KMS-11 (cell line): ENCODE results near the gene CYTH3.

ENCODE experiments used
- H2AFZ ChIP-seq: fragments of 200-600 bp; sonication (generic); 2 replicates; pipeline ENCODE4 v1.6.1; 2016; ENCODE audit warnings: antibody characterized with exemption, mixed run types, low read depth
- H3K27ac ChIP-seq: fragments of 200-600 bp; sonication (generic); 2 replicates; pipeline ENCODE4 v1.6.1; 2016; ENCODE audit warnings: mild to moderate bottlenecking, mixed run types
- H3K27me3 ChIP-seq: fragments of 200-600 bp; sonication (generic); 2 replicates; pipeline ENCODE4 v1.6.1; 2017; ENCODE audit warnings: mild to moderate bottlenecking, low read depth, mixed run types, moderate library complexity; ENCODE audit not compliant: insufficient read depth
- H3K36me3 ChIP-seq: fragments of 200-600 bp; sonication (generic); 2 replicates; pipeline ENCODE4 v1.6.1; 2017; ENCODE audit warnings: mild to moderate bottlenecking, mixed run types; ENCODE audit not compliant: insufficient read depth
- H3K4me1 ChIP-seq: fragments of 200-600 bp; sonication (generic); 2 replicates; pipeline ENCODE4 v1.6.1; 2016; ENCODE audit warnings: mild to moderate bottlenecking, low read depth, mixed run types; ENCODE audit not compliant: poor library complexity, severe bottlenecking
- H3K4me2 ChIP-seq: fragments of 200-600 bp; sonication (generic); 2 replicates; pipeline ENCODE4 v1.7.0; 2016; ENCODE audit warnings: mild to moderate bottlenecking, mixed run types
- H3K4me3 ChIP-seq: fragments of 200-600 bp; sonication (generic); IDR thresholded peaks from 2 replicates; pipeline ENCODE4 v1.6.1; 2017; ENCODE audit warnings: low read depth, low read length, mixed read lengths; ENCODE audit not compliant: insufficient read depth
- H3K79me2 ChIP-seq: fragments of 200-600 bp; sonication (generic); 2 replicates; pipeline ENCODE4 v1.6.1; 2016; ENCODE audit warnings: low read depth, mixed run types; ENCODE audit not compliant: insufficient read depth
- H3K9ac ChIP-seq: fragments of 200-600 bp; sonication (generic); 2 replicates; pipeline ENCODE4 v1.6.1; 2016; ENCODE audit warnings: mild to moderate bottlenecking, mixed run types
- H4K20me1 ChIP-seq: fragments of 200-600 bp; sonication (generic); 2 replicates; pipeline ENCODE4 v1.6.1; 2016; ENCODE audit warnings: mild to moderate bottlenecking, mixed run types; ENCODE audit not compliant: insufficient read depth
- TF ChIP-seq, protein P1 (sequence below): fragments of 200-600 bp; sonication (generic); conservative IDR thresholded peaks from 2 replicates; pipeline ENCODE4 v1.6.1; 2017; ENCODE audit warnings: low read depth, mild to moderate bottlenecking, antibody characterized with exemption, low read length, moderate library complexity, mixed read lengths

CYTH3 gene

DNA sequence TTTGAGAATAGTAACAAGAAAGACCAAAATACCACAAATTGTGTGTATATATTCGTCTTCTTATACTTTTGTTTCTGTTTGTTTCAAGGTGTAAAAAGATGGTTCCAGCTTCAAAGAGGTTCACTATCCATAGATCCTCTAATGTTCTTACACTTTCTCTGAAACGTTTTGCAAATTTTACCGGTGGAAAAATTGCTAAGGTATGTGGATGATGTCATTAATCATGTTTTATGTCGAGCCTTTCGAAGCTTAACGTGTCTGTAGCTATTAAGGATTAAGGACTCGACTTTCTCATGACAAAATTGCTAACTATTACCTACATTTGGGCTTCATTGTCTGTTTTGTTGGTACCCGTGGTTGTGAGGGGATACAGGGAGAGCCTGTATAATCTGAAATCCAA is 128.4 kb downstream of the CYTH3 start:
- TF ChIP-seq, protein P1, sequence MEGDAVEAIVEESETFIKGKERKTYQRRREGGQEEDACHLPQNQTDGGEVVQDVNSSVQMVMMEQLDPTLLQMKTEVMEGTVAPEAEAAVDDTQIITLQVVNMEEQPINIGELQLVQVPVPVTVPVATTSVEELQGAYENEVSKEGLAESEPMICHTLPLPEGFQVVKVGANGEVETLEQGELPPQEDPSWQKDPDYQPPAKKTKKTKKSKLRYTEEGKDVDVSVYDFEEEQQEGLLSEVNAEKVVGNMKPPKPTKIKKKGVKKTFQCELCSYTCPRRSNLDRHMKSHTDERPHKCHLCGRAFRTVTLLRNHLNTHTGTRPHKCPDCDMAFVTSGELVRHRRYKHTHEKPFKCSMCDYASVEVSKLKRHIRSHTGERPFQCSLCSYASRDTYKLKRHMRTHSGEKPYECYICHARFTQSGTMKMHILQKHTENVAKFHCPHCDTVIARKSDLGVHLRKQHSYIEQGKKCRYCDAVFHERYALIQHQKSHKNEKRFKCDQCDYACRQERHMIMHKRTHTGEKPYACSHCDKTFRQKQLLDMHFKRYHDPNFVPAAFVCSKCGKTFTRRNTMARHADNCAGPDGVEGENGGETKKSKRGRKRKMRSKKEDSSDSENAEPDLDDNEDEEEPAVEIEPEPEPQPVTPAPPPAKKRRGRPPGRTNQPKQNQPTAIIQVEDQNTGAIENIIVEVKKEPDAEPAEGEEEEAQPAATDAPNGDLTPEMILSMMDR = no peak
- Histone ChIP-seq H4K20me1 (no peaks in the 10 kb centered on the region), H3K4me2 (no peak overlapping the region), H3K4me1 (no peaks in the 10 kb centered on the region), H3K27ac (no peak overlapping the region), H3K27me3 (no peaks in the 10 kb centered on the region), H3K9ac (no peak overlapping the region), H2AFZ (no peak overlapping the region), H3K36me3 (peaks cover 16% of the 10 kb centered on the region; the same call in 1 of the 2 replicates), H3K4me3 (no peak overlapping the region), H3K79me2 (no peaks in the 10 kb centered on the region)

GRCh38 chr7:6142871-6143380 is 129.5 kb downstream of the CYTH3 start:
- no peak overlapping the region for H3K9ac ChIP-seq
- H2AFZ ChIP-seq = no peak overlapping the region
- TF ChIP-seq, protein P1 = no peak
- no peak overlapping the region for H3K27ac ChIP-seq
- H4K20me1 ChIP-seq = no peaks in the 10 kb centered on the region; the same call in 1 of the 2 replicates
- H3K79me2 ChIP-seq = no peaks in the 10 kb centered on the region
- peaks cover 7% of the 10 kb centered on the region; the same call in 1 of the 2 replicates for H3K36me3 ChIP-seq
- H3K4me1 ChIP-seq = no peaks in the 10 kb centered on the region
- no peaks in the 10 kb centered on the region for H3K27me3 ChIP-seq
- no peak overlapping the region for H3K4me3 ChIP-seq
- no peak overlapping the region for H3K4me2 ChIP-seq

GRCh38 chr7:6139189-6139996 is 133.0 kb downstream of the CYTH3 start:
- Histone ChIP-seq H3K36me3 (no peaks in the 10 kb centered on the region; the same call in 1 of the 2 replicates), H4K20me1 (no peaks in the 10 kb centered on the region; the same call in 1 of the 2 replicates), H3K4me2 (no peak overlapping the region), H3K4me1 (no peaks in the 10 kb centered on the region), H3K27ac (no peak overlapping the region), H3K27me3 (no peaks in the 10 kb centered on the region), H3K79me2 (no peaks in the 10 kb centered on the region), H3K4me3 (no peak overlapping the region), H2AFZ (no peak overlapping the region), H3K9ac (no peak overlapping the region)
- TF ChIP-seq, protein P1 = no peak

DNA sequence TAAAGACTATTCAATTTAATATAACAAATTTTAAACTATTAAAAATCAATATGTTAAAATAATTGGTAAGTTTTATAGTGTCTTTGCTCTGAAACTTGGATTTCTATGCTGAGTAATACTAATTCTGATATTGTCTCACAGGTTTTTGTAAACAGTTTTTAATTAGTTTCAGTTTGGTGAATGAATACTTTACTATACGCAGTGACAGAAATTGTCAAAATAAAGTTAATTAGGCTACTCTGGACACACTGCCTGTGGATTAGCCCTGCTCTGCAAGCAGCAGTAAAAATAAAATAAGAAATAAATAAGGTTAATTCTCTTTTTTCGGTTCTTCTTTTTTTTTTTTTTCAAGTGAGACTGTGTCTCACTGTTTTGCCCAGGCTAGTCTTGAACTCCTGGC is 135.9 kb downstream of the CYTH3 start:
- Histone ChIP-seq H3K4me2 (no peak overlapping the region), H3K9ac (no peak overlapping the region), H3K79me2 (no peaks in the 10 kb centered on the region; the same call in 1 of the 2 replicates), H2AFZ (no peak overlapping the region), H4K20me1 (no peaks in the 10 kb centered on the region; the same call in 1 of the 2 replicates), H3K4me1 (no peaks in the 10 kb centered on the region), H3K4me3 (no peak overlapping the region), H3K27ac (no peak overlapping the region), H3K27me3 (no peaks in the 10 kb centered on the region), H3K36me3 (no peaks in the 10 kb centered on the region)
- TF ChIP-seq, protein P1 = no peak
